GM23338 (cell line): ENCODE measurements around the gene GPR108. TPM values are rescaled to one million over a fixed set of nuclear protein-coding genes. Genes with fewer than 3 reads are reported as not detected.

Experiments used
- ATAC-seq: fragments of 200-7000 bp; cut with Tn5 transposase; 3 replicates; pipeline ENCODE4 v1.9.1; 2020
- DNase-seq: peaks from one replicate; pipeline ENCODE4 v3.0.0-alpha.2; 2015; ENCODE audit warnings: low spot score
- H2AFZ ChIP-seq: fragments of 200-600 bp; sonication (generic); 2 replicates; pipeline ENCODE4 v1.8.0; 2016; ENCODE audit warnings: antibody characterized with exemption, mild to moderate bottlenecking, moderate library complexity
- H3F3A ChIP-seq: fragments of 200-600 bp; sonication (generic); replicated peaks from 2 replicates; pipeline ENCODE4 v1.8.0; 2017; ENCODE audit warnings: antibody characterized with exemption, mixed run types, low read depth
- H3K27ac ChIP-seq: fragments of 200-600 bp; sonication (generic); 2 replicates; pipeline ENCODE4 v1.6.1; 2016; ENCODE audit warnings: low read depth
- H3K27me3 ChIP-seq: fragments of 200-600 bp; sonication (generic); 2 replicates; pipeline ENCODE4 v1.8.0; 2016; ENCODE audit warnings: mild to moderate bottlenecking, mixed run types, moderate library complexity; ENCODE audit not compliant: insufficient read depth
- H3K36me3 ChIP-seq: fragments of 200-600 bp; sonication (generic); 2 replicates; pipeline ENCODE4 v1.8.0; 2016; ENCODE audit warnings: mild to moderate bottlenecking; ENCODE audit not compliant: insufficient read depth
- H3K4me1 ChIP-seq: fragments of 200-600 bp; sonication (generic); 2 replicates; pipeline ENCODE4 v1.8.0; 2016; ENCODE audit warnings: mild to moderate bottlenecking, moderate library complexity; ENCODE audit not compliant: insufficient read depth
- H3K4me2 ChIP-seq: fragments of 200-600 bp; sonication (generic); 2 replicates; pipeline ENCODE4 v1.7.1; 2017; ENCODE audit warnings: mixed run types
- H3K4me3 ChIP-seq: fragments of 200-600 bp; sonication (generic); 2 replicates; pipeline ENCODE4 v1.6.1; 2016; ENCODE audit warnings: mixed run types
- H3K79me2 ChIP-seq: fragments of 200-600 bp; sonication (generic); replicated peaks from 2 replicates; pipeline ENCODE4 v1.8.0; 2017; ENCODE audit warnings: mild to moderate bottlenecking; ENCODE audit not compliant: insufficient read depth
- H3K9me2 ChIP-seq: fragments of 200-600 bp; sonication (generic); 2 replicates; pipeline ENCODE4 v1.8.0; 2017; ENCODE audit not compliant: insufficient read depth
- H4K20me1 ChIP-seq: fragments of 200-600 bp; sonication (generic); replicated peaks from 2 replicates; pipeline ENCODE4 v1.8.0; 2017; ENCODE audit warnings: mild to moderate bottlenecking; ENCODE audit not compliant: insufficient read depth
- H3K27ac Mint-ChIP-seq: 2 replicates; pipeline ENCODE4 v1.8.0; 2020; ENCODE audit warnings: inconsistent platforms, mild to moderate bottlenecking, moderate library complexity, mixed read lengths
- H3K27me3 Mint-ChIP-seq: 3 replicates; pipeline ENCODE4 v1.8.0; 2022; ENCODE audit warnings: low read depth, mild to moderate bottlenecking, moderate library complexity, mixed read lengths, inconsistent platforms; ENCODE audit not compliant: insufficient read depth, poor library complexity
- H3K36me3 Mint-ChIP-seq: 3 replicates; pipeline ENCODE4 v1.8.0; 2021; ENCODE audit warnings: low read depth, mild to moderate bottlenecking, inconsistent platforms, moderate library complexity, mixed read lengths
- H3K4me1 Mint-ChIP-seq: 3 replicates; pipeline ENCODE4 v1.8.0; 2020; ENCODE audit warnings: mild to moderate bottlenecking, inconsistent platforms, mixed read lengths
- H3K4me3 Mint-ChIP-seq: 3 replicates; pipeline ENCODE4 v1.8.0; 2021; ENCODE audit warnings: moderate library complexity, mild to moderate bottlenecking, inconsistent platforms, mixed read lengths
- H3K9me3 Mint-ChIP-seq: 3 replicates; pipeline ENCODE4 v1.8.0; 2020; ENCODE audit warnings: moderate library complexity, mild to moderate bottlenecking, inconsistent platforms, mixed read lengths
- CREB1 ChIP-seq: fragments of 250-450 bp; sonication (Bioruptor Pico); IDR thresholded peaks from 2 replicates; pipeline ENCODE4 v1.5.0; 2020; ENCODE audit warnings: low read depth, mild to moderate bottlenecking, moderate library complexity
- CTCF ChIP-seq, 2 experiments: fragments of 200-600 bp in 1 of 2; sonication (generic) in 1 of 2; conservative IDR thresholded peaks; 2 replicates each; pipeline versions ENCODE4 v1.5.1 to v1.6.1; 2016 to 2017; ENCODE audit warnings: antibody characterized with exemption in 2 of 2, low read depth in 2 of 2, mild to moderate bottlenecking in 2 of 2, moderate library complexity in 1 of 2
- ZNF114 ChIP-seq: fragments of 250-450 bp; sonication (Bioruptor Pico); IDR thresholded peaks from 2 replicates; pipeline ENCODE4 v1.5.0; 2020; ENCODE audit warnings: mild to moderate bottlenecking, moderate library complexity
- ZNF462 ChIP-seq: fragments of 250-450 bp; sonication (Bioruptor Pico); IDR thresholded peaks from 2 replicates; pipeline ENCODE4 v1.5.0; 2020; ENCODE audit warnings: mild to moderate bottlenecking, moderate library complexity
- polyA plus RNA-seq: library from polyadenylated mRNA; unstranded; fragments of >200 nt; fragmentation: Nextera tagmentation; extraction: Ambion mirVana; gene quantifications from 2 replicates; pipeline ENCODE4 v1.2.1, GENCODE V29; 2016
- total RNA-seq: library from RNA; depleted of rRNA; stranded (reverse); fragments of >200 nt; shearing (Covaris generic); gene quantifications from 2 replicates; pipeline ENCODE4 v1.2.3, GENCODE V29; 2014

GPR108 gene
- total and polyA plus RNA-seq, 2 experiments from 2014 or later: 44.8 to 57.9 TPM

DNA sequence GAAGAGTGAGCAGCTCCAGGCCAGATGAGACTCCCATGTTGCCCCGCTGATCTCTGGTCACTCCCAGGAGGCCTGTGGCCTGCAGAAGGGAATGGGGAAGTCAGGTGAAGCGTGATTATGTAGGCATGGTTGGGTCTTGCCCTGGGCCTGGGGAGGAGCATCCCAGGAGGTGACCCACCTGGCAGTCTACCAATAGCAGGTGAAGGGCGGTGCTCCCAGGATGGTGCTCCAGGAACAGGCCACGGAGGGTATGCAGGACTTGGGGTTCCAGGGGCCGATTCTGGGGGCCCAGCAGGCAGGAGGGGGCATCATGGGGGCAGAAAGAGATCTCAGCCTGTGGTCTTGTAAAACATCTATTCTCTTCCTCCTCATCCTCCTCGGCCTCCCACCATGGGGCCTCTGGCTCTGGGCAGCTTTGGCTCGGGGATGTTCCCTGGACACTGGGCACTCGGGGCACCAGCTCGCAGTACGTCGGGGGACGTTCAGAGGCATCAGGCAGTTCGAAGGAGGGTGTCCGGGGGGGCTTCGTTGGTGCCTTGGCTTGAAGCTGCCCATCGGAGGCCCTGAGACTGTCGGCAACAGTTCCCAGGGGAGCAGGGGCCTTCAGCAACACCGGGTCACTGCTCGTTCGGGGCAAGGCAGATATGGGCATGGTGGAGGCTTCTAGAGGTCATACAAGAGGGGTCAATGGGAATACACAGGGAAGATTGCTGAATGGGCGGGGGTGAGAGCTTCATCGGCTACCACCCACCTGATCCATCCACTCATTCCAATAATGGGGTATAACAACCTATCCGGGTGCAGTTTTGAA is 17.5 kb upstream of the GPR108 start (continued):
- TF ChIP-seq ZNF462: no peak
- no peak for TF ChIP-seq CREB1 (CRISPR knock-in tag)
- TF ChIP-seq CTCF (conservative IDR thresholded peaks at IDR 0.05; ENCODE audit: low read depth in 2 of 2): no peak

DNA sequence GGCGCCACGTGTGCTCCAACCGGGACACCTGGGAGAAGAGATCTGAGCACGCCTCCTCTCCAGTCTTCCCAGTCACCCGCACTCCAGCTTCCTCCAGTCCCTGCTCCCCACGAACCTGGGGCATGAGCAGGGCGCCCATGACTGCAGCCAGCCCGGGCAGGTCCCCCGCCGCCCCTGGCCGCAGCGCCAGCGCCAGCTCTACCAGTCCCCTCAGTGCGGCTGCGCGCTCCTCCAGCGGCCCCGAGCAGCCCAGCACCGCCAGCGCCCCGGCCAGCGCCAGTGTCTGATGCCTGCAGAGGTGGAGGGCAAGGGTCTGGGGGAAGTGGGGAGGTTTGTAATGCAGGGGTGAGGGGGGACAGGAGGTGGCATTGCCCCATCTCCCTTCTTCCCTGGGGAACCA is 16.8 kb upstream of the GPR108 start:
- H3F3A ChIP-seq: peaks cover 15% of the 10 kb centered on the region
- H3K4me2 ChIP-seq: no peak overlapping the region
- H3K27ac Mint-ChIP-seq: no peak overlapping the region
- H3K27me3 ChIP-seq: no peaks in the 10 kb centered on the region
- H3K27ac ChIP-seq: peak overlapping the region; percentile 76; the same call in 1 of the 2 replicates
- peaks cover 3% of the 10 kb centered on the region; the same call in 1 of the 3 replicates for H3K4me1 Mint-ChIP-seq
- peaks cover 49% of the 10 kb centered on the region for H3K36me3 Mint-ChIP-seq
- DNase-seq (no peak), ATAC-seq (no peak; the same call in 1 of the 3 replicates)
- H3K36me3 ChIP-seq: peaks cover 27% of the 10 kb centered on the region
- no peaks in the 10 kb centered on the region for H3K9me2 ChIP-seq
- no peaks in the 10 kb centered on the region for H3K79me2 ChIP-seq
- TF ChIP-seq ZNF114 (CRISPR knock-in tag): no peak
- no peaks in the 10 kb centered on the region; the same call in 2 of the 3 replicates for H3K9me3 Mint-ChIP-seq
- H3K27me3 Mint-ChIP-seq: peaks cover 23% of the 10 kb centered on the region
- H2AFZ ChIP-seq: no peak overlapping the region
- H3K4me3 Mint-ChIP-seq: no peak overlapping the region
- H4K20me1 ChIP-seq: peaks cover 4% of the 10 kb centered on the region; the same call in 1 of the 2 replicates
- peaks cover 13% of the 10 kb centered on the region; the same call in 1 of the 2 replicates for H3K4me1 ChIP-seq
- H3K4me3 ChIP-seq: no peak overlapping the region
